H9 (cell line): ENCODE results near the gene AHNAK2. TPM values are rescaled to one million over a fixed set of nuclear protein-coding genes. Genes with fewer than 3 reads are reported as not detected.

Experiments used
- DNase-seq: peaks from one replicate; pipeline ENCODE4 v3.0.0-alpha.2; 2017
- H2AFZ ChIP-seq: one replicate; pipeline ENCODE4 v1.6.1; 2013; ENCODE audit warnings: mild to moderate bottlenecking, low read length, control low read depth, moderate library complexity
- H2AK5ac ChIP-seq: 2 replicates; pipeline ENCODE4 v1.6.1; 2013; ENCODE audit warnings: low read length, control low read depth, mixed read lengths; ENCODE audit not compliant: insufficient read length
- H2BK120ac ChIP-seq: one replicate; pipeline ENCODE4 v1.6.1; 2013; ENCODE audit warnings: low read depth, mild to moderate bottlenecking, low read length, control low read depth, inconsistent platforms; ENCODE audit not compliant: poor library complexity, severe bottlenecking
- H2BK12ac ChIP-seq: 2 replicates; pipeline ENCODE4 v1.6.1; 2013; ENCODE audit warnings: low read length, control low read depth, mixed read lengths, low read depth; ENCODE audit not compliant: insufficient read length
- H2BK15ac ChIP-seq: 2 replicates; pipeline ENCODE4 v1.6.1; 2013; ENCODE audit warnings: low read depth, low read length, control low read depth
- H2BK20ac ChIP-seq: one replicate; pipeline ENCODE4 v1.6.1; 2013; ENCODE audit warnings: low read depth, mild to moderate bottlenecking, low read length, control low read depth, inconsistent platforms; ENCODE audit not compliant: poor library complexity, severe bottlenecking
- H2BK5ac ChIP-seq: 2 replicates; pipeline ENCODE4 v1.6.1; 2013; ENCODE audit warnings: low read length, control low read depth, mixed read lengths; ENCODE audit not compliant: insufficient read length
- H3K14ac ChIP-seq: 2 replicates; pipeline ENCODE4 v1.6.1; 2013; ENCODE audit warnings: low read length, control low read depth; ENCODE audit not compliant: insufficient read depth
- H3K18ac ChIP-seq: 2 replicates; pipeline ENCODE4 v1.6.1; 2013; ENCODE audit warnings: low read depth, mild to moderate bottlenecking, mixed read lengths, low read length, control low read depth; ENCODE audit not compliant: insufficient read length
- H3K23ac ChIP-seq: 2 replicates; pipeline ENCODE4 v1.6.1; 2013; ENCODE audit warnings: low read length, control low read depth, mixed read lengths, low read depth; ENCODE audit not compliant: insufficient read length
- H3K23me2 ChIP-seq: 2 replicates; pipeline ENCODE4 v1.6.1; 2013; ENCODE audit warnings: low read depth, mild to moderate bottlenecking, mixed read lengths, low read length, control low read depth; ENCODE audit not compliant: insufficient read length, poor library complexity, severe bottlenecking
- H3K27ac ChIP-seq: 2 replicates; pipeline ENCODE4 v1.5.1; 2013; ENCODE audit warnings: low read length, control low read depth, mixed read lengths, low read depth; ENCODE audit not compliant: insufficient read length
- H3K27me3 ChIP-seq: 2 replicates; pipeline ENCODE4 v1.6.1; 2013; ENCODE audit warnings: low read length, control low read depth, inconsistent platforms; ENCODE audit not compliant: insufficient read depth
- H3K4ac ChIP-seq: 2 replicates; pipeline ENCODE4 v1.6.1; 2013; ENCODE audit warnings: low read depth, mild to moderate bottlenecking, control low read depth, inconsistent platforms, low read length, moderate library complexity
- H3K4me1 ChIP-seq: 2 replicates; pipeline ENCODE4 v1.6.1; 2013; ENCODE audit warnings: low read length, control low read depth, inconsistent platforms; ENCODE audit not compliant: insufficient read depth
- H3K4me2 ChIP-seq: 2 replicates; pipeline ENCODE4 v1.6.1; 2013; ENCODE audit warnings: low read length, control low read depth, mixed read lengths; ENCODE audit not compliant: insufficient read length, insufficient read depth
- H3K56ac ChIP-seq: 2 replicates; pipeline ENCODE4 v1.6.1; 2013; ENCODE audit warnings: low read depth, mild to moderate bottlenecking, mixed read lengths, low read length, control low read depth; ENCODE audit not compliant: insufficient read length
- H3K79me1 ChIP-seq: 2 replicates; pipeline ENCODE4 v1.6.1; 2013; ENCODE audit warnings: low read depth, mild to moderate bottlenecking, moderate library complexity, low read length, control low read depth, inconsistent platforms; ENCODE audit not compliant: insufficient read depth, poor library complexity, severe bottlenecking
- H3K79me2 ChIP-seq: 2 replicates; pipeline ENCODE4 v1.6.1; 2013; ENCODE audit warnings: low read length, control low read depth, inconsistent platforms; ENCODE audit not compliant: insufficient read depth
- H3K9ac ChIP-seq: 2 replicates; pipeline ENCODE4 v1.6.1; 2013; ENCODE audit warnings: low read length, control low read depth, mixed read lengths; ENCODE audit not compliant: insufficient read length; ENCODE audit errors: extremely low read depth
- H3K9me3 ChIP-seq: one replicate; pipeline ENCODE4 v1.6.1; 2013; ENCODE audit warnings: low read depth, low read length, inconsistent platforms; ENCODE audit not compliant: control insufficient read depth
- H3T11ph ChIP-seq: one replicate; pipeline ENCODE4 v1.6.1; 2013; ENCODE audit warnings: mild to moderate bottlenecking, low read length, control low read depth, inconsistent platforms
- H4K20me1 ChIP-seq: one replicate; pipeline ENCODE4 v1.6.1; 2013; ENCODE audit not compliant: control insufficient read depth, insufficient read length, insufficient read depth
- H4K5ac ChIP-seq: 2 replicates; pipeline ENCODE4 v1.6.1; 2013; ENCODE audit warnings: low read depth, mild to moderate bottlenecking, mixed read lengths, low read length, control low read depth; ENCODE audit not compliant: insufficient read length
- H4K8ac ChIP-seq: replicated peaks from 2 replicates; pipeline ENCODE4 v1.6.1; 2013; ENCODE audit warnings: low read length, control low read depth, mixed read lengths, low read depth; ENCODE audit not compliant: insufficient read length
- H4K91ac ChIP-seq: 2 replicates; pipeline ENCODE4 v1.6.1; 2013; ENCODE audit warnings: low read depth, mild to moderate bottlenecking, moderate library complexity, mixed read lengths, low read length, control low read depth; ENCODE audit not compliant: insufficient read length
- H3K27ac Mint-ChIP-seq, 3 experiments: 2 replicates in 2 of 3; 3 replicates in 1 of 3; pipeline ENCODE4 v1.8.0; 2020 to 2021; ENCODE audit warnings: mixed read lengths in 3 of 3, mild to moderate bottlenecking in 1 of 3, moderate library complexity in 1 of 3
- H3K27me3 Mint-ChIP-seq: 2 replicates; pipeline ENCODE4 v1.8.0; 2021; ENCODE audit warnings: low read depth, mild to moderate bottlenecking, moderate library complexity, mixed read lengths
- H3K36me3 Mint-ChIP-seq, 3 experiments: 2 replicates in 2 of 3; 3 replicates in 1 of 3; pipeline ENCODE4 v1.8.0; 2020 to 2021; ENCODE audit warnings: low read depth in 3 of 3, mixed read lengths in 3 of 3; ENCODE audit not compliant: insufficient read depth in 1 of 3
- H3K4me1 Mint-ChIP-seq, 2 experiments: 2 replicates each; pipeline ENCODE4 v1.8.0; 2020; ENCODE audit warnings: mixed read lengths in 2 of 2
- H3K4me3 Mint-ChIP-seq, 2 experiments: 2 replicates in 1 of 2; 3 replicates in 1 of 2; pipeline ENCODE4 v1.8.0; 2020 to 2021; ENCODE audit warnings: mild to moderate bottlenecking in 2 of 2, mixed read lengths in 2 of 2, moderate library complexity in 1 of 2
- H3K9me3 Mint-ChIP-seq, 2 experiments: 2 replicates in 1 of 2; 3 replicates in 1 of 2; pipeline ENCODE4 v1.8.0; 2020; ENCODE audit warnings: mild to moderate bottlenecking in 2 of 2, mixed read lengths in 2 of 2, moderate library complexity in 1 of 2
- WGBS: extraction: QIAGEN DNeasy Blood & Tissue Kit; methylation state at CpG from one replicate; pipeline ENCODE4 v1.1.7; 2013; ENCODE audit warnings: missing lambda C conversion rate, low lambda C conversion rate, mixed read lengths; ENCODE audit not compliant: insufficient read length; ENCODE audit errors: extremely low coverage; 5-methylcytosine and 5-hydroxymethylcytosine counted together
- total RNA-seq: library from RNA; stranded (reverse); gene quantifications from 2 replicates; pipeline ENCODE4 v1.2.1, GENCODE V29; 2021
- TF ChIP-seq, protein P1 (sequence below): fragments of 200-600 bp; sonication (generic); conservative IDR thresholded peaks from 3 replicates; pipeline ENCODE4 v1.8.0; 2021; ENCODE audit warnings: antibody characterized with exemption, mild to moderate bottlenecking

AHNAK2 gene
- total RNA-seq, 1 experiment from 2014 or later: 2.8 TPM

- Mint-ChIP-seq H3K36me3 (no peaks in the 10 kb centered on the region), H3K27me3 (peaks cover 23% of the 10 kb centered on the region), H3K4me1 (peaks cover 11 to 17% of the 10 kb centered on the region in 2 experiments), H3K27ac (no peak overlapping the region), H3K4me3 (no peak overlapping the region), H3K9me3 (no peaks in the 10 kb centered on the region)
- no peak overlapping the region for H2BK120ac ChIP-seq
- H2BK20ac ChIP-seq: no peak overlapping the region
- H3K27ac ChIP-seq: no peak overlapping the region
- no peak overlapping the region for H3K56ac ChIP-seq
- H4K5ac ChIP-seq: no peak overlapping the region
- H2BK12ac ChIP-seq: no peak overlapping the region
- peaks cover 3% of the 10 kb centered on the region; the same call in 1 of the 2 replicates for H3K4me1 ChIP-seq
- no peaks in the 10 kb centered on the region; the same call in 1 of the 2 replicates for H3K27me3 ChIP-seq
- no peaks in the 10 kb centered on the region for H3K79me2 ChIP-seq
- no peak overlapping the region for H2AK5ac ChIP-seq
- H3K4me2 ChIP-seq: no peak overlapping the region
- H2BK15ac ChIP-seq: no peak overlapping the region
- H3K18ac ChIP-seq: no peak overlapping the region
- no peak overlapping the region for H2AFZ ChIP-seq
- H3K9ac ChIP-seq: no peak overlapping the region
- H4K91ac ChIP-seq: no peak overlapping the region
- H4K20me1 ChIP-seq: no peaks in the 10 kb centered on the region
- H3K23me2 ChIP-seq: peaks cover 6% of the 10 kb centered on the region
- DNase-seq: no peak
- no peak overlapping the region for H3K4ac ChIP-seq
- H3K9me3 ChIP-seq: no peaks in the 10 kb centered on the region
- H3K79me1 ChIP-seq: no peaks in the 10 kb centered on the region
- no CpG with 5 or more reads among the region's 7 CpGs for WGBS
- H2BK5ac ChIP-seq: no peak overlapping the region
- no peak overlapping the region for H4K8ac ChIP-seq
- TF ChIP-seq, protein P1, sequence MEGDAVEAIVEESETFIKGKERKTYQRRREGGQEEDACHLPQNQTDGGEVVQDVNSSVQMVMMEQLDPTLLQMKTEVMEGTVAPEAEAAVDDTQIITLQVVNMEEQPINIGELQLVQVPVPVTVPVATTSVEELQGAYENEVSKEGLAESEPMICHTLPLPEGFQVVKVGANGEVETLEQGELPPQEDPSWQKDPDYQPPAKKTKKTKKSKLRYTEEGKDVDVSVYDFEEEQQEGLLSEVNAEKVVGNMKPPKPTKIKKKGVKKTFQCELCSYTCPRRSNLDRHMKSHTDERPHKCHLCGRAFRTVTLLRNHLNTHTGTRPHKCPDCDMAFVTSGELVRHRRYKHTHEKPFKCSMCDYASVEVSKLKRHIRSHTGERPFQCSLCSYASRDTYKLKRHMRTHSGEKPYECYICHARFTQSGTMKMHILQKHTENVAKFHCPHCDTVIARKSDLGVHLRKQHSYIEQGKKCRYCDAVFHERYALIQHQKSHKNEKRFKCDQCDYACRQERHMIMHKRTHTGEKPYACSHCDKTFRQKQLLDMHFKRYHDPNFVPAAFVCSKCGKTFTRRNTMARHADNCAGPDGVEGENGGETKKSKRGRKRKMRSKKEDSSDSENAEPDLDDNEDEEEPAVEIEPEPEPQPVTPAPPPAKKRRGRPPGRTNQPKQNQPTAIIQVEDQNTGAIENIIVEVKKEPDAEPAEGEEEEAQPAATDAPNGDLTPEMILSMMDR: no peak
- H3K23ac ChIP-seq: no peak overlapping the region
- H3T11ph ChIP-seq: no peak overlapping the region
- H3K14ac ChIP-seq: no peak overlapping the region
Measured at GRCh38 chr14:104964546-104964945, 13.6 kb downstream of the AHNAK2 start.
